ENCODE results near the gene CD177. TPM values are rescaled to one million over a fixed set of nuclear protein-coding genes. Genes with fewer than 3 reads are reported as not detected.
"Not testable (repeated sequence)": the region's sequence is repeated elsewhere in the genome, so short reads cannot be mapped to it uniquely, and the experiment has no call there.

CD177 gene
- total RNA-seq, 1 donor from 2014 or later: not detected

DNA sequence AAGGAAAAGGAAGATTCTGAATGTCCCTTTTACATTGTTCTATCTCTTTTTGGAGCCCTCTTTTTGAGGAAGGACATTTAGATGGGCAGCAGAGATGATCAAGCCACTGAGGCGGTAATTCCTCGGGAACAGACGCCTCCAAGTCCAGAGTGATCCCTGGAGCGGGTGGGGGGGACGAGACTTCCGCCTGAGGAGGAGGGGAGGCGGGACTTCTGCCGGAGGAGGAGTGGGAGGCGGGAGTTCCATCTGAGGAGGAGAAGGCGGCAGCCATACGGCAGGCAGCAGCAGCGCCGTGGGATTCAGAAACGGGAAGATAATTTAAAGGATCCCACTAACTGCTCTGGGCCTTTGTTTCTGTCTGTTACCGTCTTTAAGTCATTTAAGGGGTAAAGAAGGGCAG is 37.6 kb upstream of the CD177 start:
- no peak for DNase-seq
- peaks cover 4% of the 10 kb centered on the region for H3K9me3 Mint-ChIP-seq (ENCODE audit: unreplicated experiment)

DNA sequence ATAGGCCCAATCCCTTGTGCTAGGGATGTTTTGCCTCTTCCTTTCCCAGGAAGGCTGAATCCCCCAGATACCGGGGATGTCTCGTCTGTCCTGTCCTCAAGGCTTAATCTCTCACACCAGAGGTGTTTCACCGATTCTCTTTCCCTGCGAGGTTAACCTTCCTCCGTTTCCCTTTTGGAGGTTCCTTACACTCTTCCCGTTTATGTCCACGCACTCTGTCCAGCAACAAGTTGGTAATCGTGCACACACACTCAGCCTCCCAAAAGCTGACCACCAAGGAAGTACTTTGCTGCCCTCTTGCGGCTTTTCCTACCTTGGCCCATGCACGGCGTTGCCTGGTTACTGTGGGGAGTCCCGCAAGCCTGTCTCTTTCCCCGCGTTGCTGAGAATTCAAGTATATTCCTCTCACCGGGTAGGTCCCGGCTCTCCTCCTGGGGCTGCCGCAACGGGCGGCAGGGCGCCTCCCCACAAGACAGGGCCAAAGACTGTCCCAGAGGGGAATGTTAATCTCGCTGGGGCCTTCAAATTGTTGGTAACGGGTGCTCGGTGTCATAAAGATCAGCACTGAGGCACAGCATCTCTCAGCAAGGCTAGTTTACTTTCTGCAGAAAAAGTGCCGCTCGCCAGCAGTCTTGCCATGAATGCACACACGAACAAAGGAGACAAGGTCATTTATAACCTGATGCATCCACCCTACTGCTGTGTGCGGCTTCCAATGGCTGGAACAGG is 36.7 kb upstream of the CD177 start:
- Mint-ChIP-seq H3K36me3 (ENCODE audit: unreplicated experiment) (no peaks in the 10 kb centered on the region), H3K27me3 (ENCODE audit: unreplicated experiment) (no peaks in the 10 kb centered on the region), H3K27ac (ENCODE audit: unreplicated experiment) (no peak overlapping the region), H3K4me1 (ENCODE audit: low read depth, unreplicated experiment) (no peaks in the 10 kb centered on the region), H3K9me3 (ENCODE audit: unreplicated experiment) (peaks cover 4% of the 10 kb centered on the region), H3K4me3 (ENCODE audit: unreplicated experiment) (no peak overlapping the region)
- no peak for DNase-seq
- TF ChIP-seq, protein P1, sequence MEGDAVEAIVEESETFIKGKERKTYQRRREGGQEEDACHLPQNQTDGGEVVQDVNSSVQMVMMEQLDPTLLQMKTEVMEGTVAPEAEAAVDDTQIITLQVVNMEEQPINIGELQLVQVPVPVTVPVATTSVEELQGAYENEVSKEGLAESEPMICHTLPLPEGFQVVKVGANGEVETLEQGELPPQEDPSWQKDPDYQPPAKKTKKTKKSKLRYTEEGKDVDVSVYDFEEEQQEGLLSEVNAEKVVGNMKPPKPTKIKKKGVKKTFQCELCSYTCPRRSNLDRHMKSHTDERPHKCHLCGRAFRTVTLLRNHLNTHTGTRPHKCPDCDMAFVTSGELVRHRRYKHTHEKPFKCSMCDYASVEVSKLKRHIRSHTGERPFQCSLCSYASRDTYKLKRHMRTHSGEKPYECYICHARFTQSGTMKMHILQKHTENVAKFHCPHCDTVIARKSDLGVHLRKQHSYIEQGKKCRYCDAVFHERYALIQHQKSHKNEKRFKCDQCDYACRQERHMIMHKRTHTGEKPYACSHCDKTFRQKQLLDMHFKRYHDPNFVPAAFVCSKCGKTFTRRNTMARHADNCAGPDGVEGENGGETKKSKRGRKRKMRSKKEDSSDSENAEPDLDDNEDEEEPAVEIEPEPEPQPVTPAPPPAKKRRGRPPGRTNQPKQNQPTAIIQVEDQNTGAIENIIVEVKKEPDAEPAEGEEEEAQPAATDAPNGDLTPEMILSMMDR (IDR thresholded peaks at IDR 0.05; ENCODE audit: partially characterized antibody, unreplicated experiment): no peak

More for the DNA sequence above, 37.6 kb upstream of the CD177 start:
- Mint-ChIP-seq H3K4me1 (ENCODE audit: low read depth, unreplicated experiment) (no peaks in the 10 kb centered on the region), H3K27me3 (ENCODE audit: unreplicated experiment) (no peaks in the 10 kb centered on the region), H3K36me3 (ENCODE audit: unreplicated experiment) (no peaks in the 10 kb centered on the region), H3K4me3 (ENCODE audit: unreplicated experiment) (no peak overlapping the region), H3K27ac (ENCODE audit: unreplicated experiment) (no peak overlapping the region)
- TF ChIP-seq, protein P1 (IDR thresholded peaks at IDR 0.05; ENCODE audit: partially characterized antibody, unreplicated experiment): no peak

GRCh38 chr19:43318203-43318602 is 35.3 kb upstream of the CD177 start:
- Mint-ChIP-seq H3K36me3 (ENCODE audit: unreplicated experiment) (no peaks in the 10 kb centered on the region), H3K9me3 (ENCODE audit: unreplicated experiment) (peaks cover 4% of the 10 kb centered on the region), H3K4me1 (ENCODE audit: low read depth, unreplicated experiment) (no peaks in the 10 kb centered on the region), H3K27ac (ENCODE audit: unreplicated experiment) (no peak overlapping the region), H3K27me3 (ENCODE audit: unreplicated experiment) (no peaks in the 10 kb centered on the region), H3K4me3 (ENCODE audit: unreplicated experiment) (no peak overlapping the region)
- DNase-seq: no peak
- TF ChIP-seq, protein P1 (IDR thresholded peaks at IDR 0.05; ENCODE audit: partially characterized antibody, unreplicated experiment): no peak

- TF ChIP-seq, protein P1 (IDR thresholded peaks at IDR 0.05; ENCODE audit: partially characterized antibody, unreplicated experiment): no peak
- H3K4me1 Mint-ChIP-seq (ENCODE audit: low read depth, unreplicated experiment): no peaks in the 10 kb centered on the region
- DNase-seq: no peak
- H3K36me3 Mint-ChIP-seq (ENCODE audit: unreplicated experiment): no peaks in the 10 kb centered on the region
- peaks cover 4% of the 10 kb centered on the region for H3K9me3 Mint-ChIP-seq (ENCODE audit: unreplicated experiment)
- no peak overlapping the region for H3K4me3 Mint-ChIP-seq (ENCODE audit: unreplicated experiment)
- no peaks in the 10 kb centered on the region for H3K27me3 Mint-ChIP-seq (ENCODE audit: unreplicated experiment)
- no peak overlapping the region for H3K27ac Mint-ChIP-seq (ENCODE audit: unreplicated experiment)
Observed at GRCh38 chr19:43318796-43319314, 34.6 kb upstream of the CD177 start.

GRCh38 chr19:43320546-43320945 is 32.9 kb upstream of the CD177 start:
- no peaks in the 10 kb centered on the region for H3K4me1 Mint-ChIP-seq (ENCODE audit: low read depth, unreplicated experiment)
- H3K9me3 Mint-ChIP-seq (ENCODE audit: unreplicated experiment): no peaks in the 10 kb centered on the region
- H3K27me3 Mint-ChIP-seq (ENCODE audit: unreplicated experiment): no peaks in the 10 kb centered on the region
- no peaks in the 10 kb centered on the region for H3K36me3 Mint-ChIP-seq (ENCODE audit: unreplicated experiment)
- TF ChIP-seq, protein P1 (IDR thresholded peaks at IDR 0.05; ENCODE audit: partially characterized antibody, unreplicated experiment): no peak
- H3K4me3 Mint-ChIP-seq (ENCODE audit: unreplicated experiment): no peak overlapping the region
- H3K27ac Mint-ChIP-seq (ENCODE audit: unreplicated experiment): no peak overlapping the region
- DNase-seq: no peak

- not testable (repeated sequence) for H3K4me3 Mint-ChIP-seq (ENCODE audit: unreplicated experiment); H3K36me3 Mint-ChIP-seq (ENCODE audit: unreplicated experiment); H3K27ac Mint-ChIP-seq (ENCODE audit: unreplicated experiment); H3K9me3 Mint-ChIP-seq (ENCODE audit: unreplicated experiment); H3K27me3 Mint-ChIP-seq (ENCODE audit: unreplicated experiment); DNase-seq; H3K4me1 Mint-ChIP-seq (ENCODE audit: low read depth, unreplicated experiment)
Observed at GRCh38 chr19:43326761-43327160, 26.7 kb upstream of the CD177 start.

DNA sequence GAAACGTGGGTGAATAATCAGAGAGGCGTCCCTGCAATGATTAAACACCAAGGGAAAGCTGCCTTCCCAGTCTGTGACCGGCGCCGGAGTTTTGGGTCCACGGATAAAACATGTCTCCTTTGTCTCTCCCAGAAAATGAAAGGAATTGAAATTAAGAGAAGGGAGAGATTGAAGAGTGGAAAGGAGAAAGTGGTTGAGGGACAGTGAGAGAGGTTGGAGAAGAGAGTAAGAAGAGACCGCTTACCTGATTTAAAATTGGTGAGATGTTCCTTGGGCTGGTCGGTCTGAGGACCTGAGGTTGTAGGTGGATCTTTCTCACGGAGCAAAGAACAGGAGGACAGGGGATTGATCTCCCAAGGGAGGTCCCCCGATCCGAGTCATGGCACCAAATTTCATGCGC is 24.9 kb upstream of the CD177 start:
- DNase-seq; H3K4me3 Mint-ChIP-seq (ENCODE audit: unreplicated experiment); H3K9me3 Mint-ChIP-seq (ENCODE audit: unreplicated experiment); H3K27me3 Mint-ChIP-seq (ENCODE audit: unreplicated experiment); H3K36me3 Mint-ChIP-seq (ENCODE audit: unreplicated experiment); H3K4me1 Mint-ChIP-seq (ENCODE audit: low read depth, unreplicated experiment); H3K27ac Mint-ChIP-seq (ENCODE audit: unreplicated experiment): not testable (repeated sequence)

Measured in glutamatergic neuron (in vitro differentiated cells).